CMK (cell line): ENCODE measurements around the gene PRRX2.
"Not testable (repeated sequence)": the region's sequence is repeated elsewhere in the genome, so short reads cannot be mapped to it uniquely, and the experiment has no call there.

Experiments used
- DNase-seq: peaks from one replicate; pipeline ENCODE4 v3.0.0-alpha.2; 2010; ENCODE audit warnings: low read depth

The PRRX2 gene

GRCh38 chr9:129665389-129665775, at the start of gene PRRX2:
TSS of gene PRRX2 (plus strand) at chr9:129665647. CDS start at chr9:129665868, 221 bp downstream.
- DNase-seq: no peak

- no peak for DNase-seq
Observed at GRCh38 chr9:129617167-129617566, 48.3 kb upstream of the PRRX2 start.

- DNase-seq: no peak
Observed at GRCh38 chr9:129619787-129620668, 45.4 kb upstream of the PRRX2 start.

GRCh38 chr9:129620669-129621295, 44.7 kb upstream of the PRRX2 start, which contains the start of gene C9orf50:
TSS of gene C9orf50 (minus strand) at chr9:129621101. CDS start at chr9:129620574, 527 bp downstream.
- no peak for DNase-seq

GRCh38 chr9:129623331-129623730, 42.1 kb upstream of the PRRX2 start:
- DNase-seq: no peak

- DNase-seq: no peak
Observed at GRCh38 chr9:129624168-129624759, 41.2 kb upstream of the PRRX2 start.

GRCh38 chr9:129624947-129625346, 40.5 kb upstream of the PRRX2 start:
- no peak for DNase-seq

GRCh38 chr9:129626079-129626624, 39.3 kb upstream of the PRRX2 start, which contains the start of gene NTMT1:
TSS of gene NTMT1 (plus strand) at chr9:129626163. CDS start at chr9:129632704, 6,541 bp downstream.
- no peak for DNase-seq

GRCh38 chr9:129626625-129627284, 38.7 kb upstream of the PRRX2 start:
- no peak for DNase-seq

GRCh38 chr9:129627556-129628440, 37.6 kb upstream of the PRRX2 start:
- DNase-seq: no peak

GRCh38 chr9:129628709-129629108, 36.7 kb upstream of the PRRX2 start:
- no peak for DNase-seq

- DNase-seq: no peak
Observed at GRCh38 chr9:129629251-129629820, 36.1 kb upstream of the PRRX2 start.

- no peak for DNase-seq
Observed at GRCh38 chr9:129630967-129631673, 34.3 kb upstream of the PRRX2 start.

GRCh38 chr9:129631674-129632129, 33.7 kb upstream of the PRRX2 start:
- DNase-seq: no peak

- DNase-seq: no peak
Observed at GRCh38 chr9:129632460-129632859, 33.0 kb upstream of the PRRX2 start.

- DNase-seq: no peak
Observed at GRCh38 chr9:129633207-129633606, 32.2 kb upstream of the PRRX2 start.

- no peak for DNase-seq
Observed at GRCh38 chr9:129633848-129634247, 31.6 kb upstream of the PRRX2 start.

- DNase-seq: no peak
Observed at GRCh38 chr9:129635099-129636065, 30.1 kb upstream of the PRRX2 start.

GRCh38 chr9:129636343-129636742, 29.1 kb upstream of the PRRX2 start:
- not testable (repeated sequence) for DNase-seq
